Suppressor macrophage treated with lipopolysaccharide for 4 hours (primary cell): ENCODE data around the gene DHRSX.
"Not testable (repeated sequence)": the region's sequence is repeated elsewhere in the genome, so short reads cannot be mapped to it uniquely, and the experiment has no call there.

Experiments
- DNase-seq: peaks from one replicate; pipeline ENCODE4 v3.0.0-alpha.2; 2020

DHRSX gene

GRCh38 chrX:2345562-2345961, 155.2 kb downstream of the DHRSX start:
- DNase-seq, result no peak

- no peak for DNase-seq
Measured at GRCh38 chrX:2343413-2343812, 157.4 kb downstream of the DHRSX start.

GRCh38 chrX:2342874-2343273, 157.9 kb downstream of the DHRSX start:
- DNase-seq, result no peak

DNA sequence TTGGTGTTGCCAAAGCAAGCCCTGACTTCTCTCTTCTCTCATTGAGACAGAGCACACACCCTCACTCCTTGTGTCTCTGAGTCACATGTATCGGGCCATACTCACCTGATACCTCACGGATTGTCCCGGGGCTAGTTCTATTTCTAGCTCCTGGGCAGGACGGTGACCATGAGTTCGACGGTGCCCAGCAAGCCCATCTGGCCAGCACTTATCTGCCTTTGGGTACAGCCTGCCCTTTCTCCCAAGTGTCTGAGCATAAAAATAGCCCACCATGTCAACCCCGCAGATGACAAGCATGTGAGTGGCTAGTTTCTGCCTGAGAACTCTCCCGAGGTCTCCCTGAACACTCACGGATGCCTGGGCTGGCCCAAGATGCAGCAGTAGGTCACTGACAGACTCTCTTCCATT, 158.5 kb downstream of the DHRSX start:
- DNase-seq, result no peak

- DNase-seq, result no peak
Measured at GRCh38 chrX:2340991-2341390, 159.8 kb downstream of the DHRSX start.

DNA sequence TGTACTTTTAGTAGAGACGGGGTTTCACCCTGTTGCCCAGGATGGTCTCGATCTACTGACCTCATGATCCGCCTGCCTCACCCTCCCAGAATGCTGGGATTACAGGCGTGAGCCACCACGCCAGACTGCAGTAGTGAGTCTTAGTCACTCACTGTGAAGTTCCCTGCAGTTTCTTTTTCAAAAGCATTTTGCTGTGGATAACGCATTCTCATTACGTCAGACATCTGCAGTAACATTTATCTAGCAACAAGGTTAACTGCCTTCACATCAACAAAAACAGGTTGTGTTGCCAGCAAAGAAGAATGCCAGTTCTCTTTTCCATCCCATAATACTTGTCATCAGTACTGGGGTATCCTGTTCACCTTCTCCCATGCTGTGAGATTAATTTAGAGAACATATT, 164.6 kb downstream of the DHRSX start:
- DNase-seq, result no peak

GRCh38 chrX:2334237-2334636, 166.5 kb downstream of the DHRSX start:
- DNase-seq, result no peak

- DNase-seq, result no peak
Measured at GRCh38 chrX:2332252-2332651, 168.5 kb downstream of the DHRSX start.

DNA sequence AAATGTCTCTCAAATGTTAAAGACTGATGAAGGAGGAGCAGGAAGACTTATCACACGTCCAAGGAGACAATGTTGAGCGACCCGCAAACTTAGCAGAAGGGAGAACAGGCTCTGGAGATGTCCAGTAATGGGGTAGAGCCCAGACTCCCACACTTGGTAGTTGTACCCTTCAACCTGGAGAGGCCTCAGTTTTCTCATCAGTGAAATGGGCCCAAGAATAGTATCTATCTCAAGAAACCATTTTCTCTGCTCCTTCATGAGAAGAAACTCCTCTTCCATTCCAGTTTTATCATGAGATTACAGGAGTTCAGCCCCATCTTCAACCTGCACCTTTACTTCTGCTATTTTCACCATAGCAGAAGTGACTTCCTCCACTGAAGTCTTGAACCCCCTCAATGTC, 169.9 kb downstream of the DHRSX start:
- no peak for DNase-seq

DNA sequence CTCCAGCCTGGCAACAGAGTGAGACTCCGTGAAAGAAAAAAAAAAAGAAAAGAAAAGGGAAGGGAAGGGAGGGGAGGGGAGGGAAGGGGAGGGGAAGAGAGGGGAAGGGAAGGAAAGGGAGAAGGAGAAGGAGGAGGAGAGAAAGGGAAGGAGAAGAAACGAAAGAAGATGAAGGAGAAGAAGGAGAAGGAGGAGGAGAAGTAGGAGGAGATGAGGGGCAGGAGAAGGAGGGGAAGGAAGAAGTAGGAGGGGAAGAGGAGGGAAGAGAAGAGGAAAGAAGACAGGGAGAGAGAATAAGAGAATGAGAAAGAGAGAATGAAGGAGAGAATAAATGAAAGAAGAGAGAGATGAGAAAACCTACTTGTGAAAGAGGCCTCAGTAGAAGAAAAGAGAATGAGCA, 170.3 kb downstream of the DHRSX start:
- DNase-seq, result no peak

- DNase-seq, result no peak
Measured at GRCh38 chrX:2327423-2327822, 173.4 kb downstream of the DHRSX start.

DNA sequence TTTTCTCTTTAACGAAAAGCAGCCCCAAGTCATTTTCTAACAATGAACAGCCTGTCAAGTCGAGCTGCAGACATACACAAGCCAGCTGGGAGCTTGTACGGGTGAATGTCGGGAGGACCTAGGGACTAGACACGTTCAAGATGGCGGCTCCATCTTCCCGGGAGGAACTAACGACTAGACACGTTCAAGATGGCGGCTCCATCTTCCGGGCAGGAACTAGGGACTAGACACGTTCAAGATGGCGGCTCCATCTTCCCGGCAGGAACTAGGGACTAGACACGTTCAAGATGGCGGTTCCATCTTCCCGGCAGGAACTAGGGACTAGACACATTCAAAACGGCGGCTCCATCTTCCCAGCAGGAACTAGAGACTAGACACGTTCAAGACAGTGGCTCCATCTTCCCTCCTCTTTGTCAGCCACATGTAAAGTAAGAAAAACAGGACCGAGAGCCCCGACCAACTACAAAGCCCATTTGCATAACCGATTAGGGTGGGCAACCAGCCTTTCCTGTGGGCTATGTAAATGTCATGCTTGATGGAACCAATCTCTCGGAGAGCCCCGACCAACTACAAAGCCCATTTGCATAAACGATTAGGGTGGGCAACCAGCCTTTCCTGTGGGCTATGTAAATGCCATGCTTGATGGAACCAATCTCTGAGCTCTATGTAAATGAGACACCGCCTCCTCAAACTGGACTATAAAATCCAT, 175.5 kb downstream of the DHRSX start:
- DNase-seq, result peak; percentile 50

DNA sequence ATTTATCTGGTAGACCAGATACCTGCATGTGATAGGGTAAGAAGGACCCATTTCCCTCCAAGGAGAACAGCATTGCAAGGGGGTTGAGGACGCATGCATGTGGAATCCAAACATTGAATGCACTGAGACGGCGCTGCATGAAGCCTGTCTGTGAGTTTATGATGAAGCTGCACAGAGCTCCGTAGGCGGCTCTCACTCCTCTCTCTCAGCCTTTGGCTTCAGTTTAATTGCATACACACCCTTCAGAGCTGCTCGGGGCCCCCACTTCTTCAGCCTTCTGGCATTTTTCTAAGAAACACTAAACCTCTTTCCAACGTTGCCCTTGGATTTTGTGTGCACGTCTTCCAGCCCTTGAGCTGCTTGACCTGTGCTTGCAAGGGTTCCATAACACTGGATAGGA, 176.6 kb downstream of the DHRSX start:
- DNase-seq, result no peak

GRCh38 chrX:2321411-2321810, 179.4 kb downstream of the DHRSX start:
- no peak for DNase-seq

DNA sequence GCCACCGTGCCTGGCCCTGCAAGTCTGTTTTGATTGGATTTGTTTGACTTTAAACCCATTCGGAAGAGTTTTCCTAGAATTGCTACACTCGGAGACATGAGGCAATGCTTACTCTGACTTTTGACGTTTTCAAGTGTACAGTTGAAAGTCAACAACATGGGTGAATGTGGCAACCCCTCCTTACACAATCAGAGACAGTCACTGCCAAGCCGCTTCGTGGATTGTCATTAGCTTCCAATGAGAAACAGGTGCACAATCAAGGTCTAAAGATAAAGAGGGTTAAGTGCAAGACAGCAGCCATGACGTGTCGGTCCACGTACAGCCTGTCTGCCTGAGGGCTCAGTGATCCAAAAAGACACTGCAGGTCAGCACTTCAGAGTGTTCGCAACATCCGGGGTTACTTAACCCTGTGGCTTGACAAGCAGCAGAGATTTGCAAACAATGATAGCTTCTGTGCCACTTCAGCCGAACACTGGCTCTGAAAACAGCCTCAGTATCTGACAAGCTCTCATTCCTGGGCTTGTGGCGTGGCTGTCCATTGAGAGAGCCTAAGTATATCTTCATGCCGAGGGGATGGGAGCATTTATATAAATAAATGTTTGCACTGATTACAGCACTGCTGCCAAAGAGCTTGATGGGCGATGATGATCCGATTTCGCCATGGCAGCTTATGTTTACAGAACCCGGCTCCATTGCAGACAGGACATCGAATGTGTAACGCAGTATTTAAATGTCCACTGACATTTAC, 180.0 kb downstream of the DHRSX start:
- DNase-seq, result peak; percentile 70

- no peak for DNase-seq
Measured at GRCh38 chrX:2320089-2320488, 180.7 kb downstream of the DHRSX start.

- DNase-seq, result no peak
Measured at GRCh38 chrX:2318371-2318770, 182.4 kb downstream of the DHRSX start.

- DNase-seq, result no peak
Measured at GRCh38 chrX:2317527-2318055, 183.2 kb downstream of the DHRSX start.

DNA sequence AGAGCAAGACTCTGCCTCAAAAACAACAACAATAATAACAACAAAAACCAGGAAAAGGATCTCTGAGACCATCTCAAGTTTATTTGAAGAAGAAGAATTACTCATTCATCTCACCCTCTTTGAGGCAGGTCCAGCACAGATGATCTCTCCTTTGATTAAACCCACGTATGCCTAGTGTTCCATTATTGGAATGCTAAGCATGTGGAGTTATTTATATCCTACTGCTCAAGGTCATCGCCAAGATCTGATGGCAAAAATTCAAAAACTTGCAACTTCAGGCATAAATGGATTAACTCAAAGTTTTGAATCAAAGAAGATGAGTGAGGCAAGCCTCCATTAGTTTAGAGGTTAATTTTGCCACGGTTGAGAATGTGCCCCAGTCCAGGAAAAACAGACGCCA, 184.2 kb downstream of the DHRSX start:
- no peak for DNase-seq

DNA sequence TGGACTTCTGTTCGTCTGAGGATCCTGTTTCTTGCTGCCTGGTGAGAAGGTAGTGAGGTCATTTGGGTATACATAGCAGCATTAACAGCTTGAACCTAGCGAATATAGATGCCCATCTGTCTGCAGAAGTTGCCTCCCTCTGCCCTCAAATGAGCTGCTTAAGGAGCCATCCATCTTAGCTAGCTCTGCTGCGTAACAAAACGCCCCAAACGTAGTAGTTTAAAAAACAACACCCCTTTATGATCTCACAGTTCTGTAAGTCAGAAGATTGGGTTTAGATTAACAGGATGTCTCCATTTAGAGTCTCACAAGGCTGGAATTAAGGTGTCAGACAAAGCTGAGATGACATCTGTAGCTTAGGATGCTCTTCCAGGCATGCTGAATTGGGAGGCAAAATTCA, 185.3 kb downstream of the DHRSX start:
- DNase-seq, result no peak

DNA sequence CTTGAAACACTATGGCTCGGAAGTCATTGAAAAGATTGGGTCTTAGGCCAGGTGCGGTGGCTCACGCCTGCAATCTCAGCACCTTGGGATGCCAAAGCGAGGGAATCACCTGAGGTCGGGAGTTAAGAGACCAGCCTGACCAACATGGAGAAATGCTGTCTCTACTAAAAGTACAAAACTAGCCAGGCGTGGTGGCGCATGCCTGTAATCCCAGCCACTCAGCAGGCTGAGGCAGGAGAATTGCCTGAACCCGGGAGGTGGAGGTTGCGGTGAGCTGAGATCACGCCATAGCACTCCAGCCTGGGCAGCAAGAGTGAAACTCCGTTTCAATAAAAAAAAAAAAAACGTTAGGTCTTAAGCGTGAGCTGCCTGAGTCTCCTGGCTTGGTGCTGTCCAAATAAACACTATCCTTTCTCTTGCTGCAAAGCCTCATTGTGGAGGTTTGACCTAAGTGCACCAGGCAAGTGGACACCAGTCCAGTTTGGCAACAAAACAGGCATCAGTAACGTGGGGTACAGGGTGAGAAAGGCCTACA, 185.9 kb downstream of the DHRSX start:
- no peak for DNase-seq

- no peak for DNase-seq
Measured at GRCh38 chrX:2313864-2314640, 186.7 kb downstream of the DHRSX start.

GRCh38 chrX:2312061-2312591, 188.7 kb downstream of the DHRSX start:
- DNase-seq, result not testable (repeated sequence)
